Endothelial cell of umbilical vein (primary cell): ENCODE data around the gene ZNF567.

Source experiments
- POLR2A ChIP-seq: IDR thresholded peaks from 2 replicates; pipeline ENCODE4 v1.6.1; 2012; ENCODE audit warnings: low read depth, mild to moderate bottlenecking, control low read depth, low read length
- TF ChIP-seq, protein P1 (sequence below), 2 donors: IDR thresholded peaks; 1 replicate in 1 of 2; 2 replicates in 1 of 2; pipeline ENCODE4 v1.5.1; 2011; ENCODE audit warnings: low read length in 2 of 2, mild to moderate bottlenecking in 2 of 2, moderate library complexity in 2 of 2, control low read depth in 1 of 2, inconsistent platforms in 1 of 2, low read depth in 1 of 2; ENCODE audit not compliant: insufficient read depth in 1 of 2; ENCODE audit errors: extremely low read depth in 1 of 2

DNA sequence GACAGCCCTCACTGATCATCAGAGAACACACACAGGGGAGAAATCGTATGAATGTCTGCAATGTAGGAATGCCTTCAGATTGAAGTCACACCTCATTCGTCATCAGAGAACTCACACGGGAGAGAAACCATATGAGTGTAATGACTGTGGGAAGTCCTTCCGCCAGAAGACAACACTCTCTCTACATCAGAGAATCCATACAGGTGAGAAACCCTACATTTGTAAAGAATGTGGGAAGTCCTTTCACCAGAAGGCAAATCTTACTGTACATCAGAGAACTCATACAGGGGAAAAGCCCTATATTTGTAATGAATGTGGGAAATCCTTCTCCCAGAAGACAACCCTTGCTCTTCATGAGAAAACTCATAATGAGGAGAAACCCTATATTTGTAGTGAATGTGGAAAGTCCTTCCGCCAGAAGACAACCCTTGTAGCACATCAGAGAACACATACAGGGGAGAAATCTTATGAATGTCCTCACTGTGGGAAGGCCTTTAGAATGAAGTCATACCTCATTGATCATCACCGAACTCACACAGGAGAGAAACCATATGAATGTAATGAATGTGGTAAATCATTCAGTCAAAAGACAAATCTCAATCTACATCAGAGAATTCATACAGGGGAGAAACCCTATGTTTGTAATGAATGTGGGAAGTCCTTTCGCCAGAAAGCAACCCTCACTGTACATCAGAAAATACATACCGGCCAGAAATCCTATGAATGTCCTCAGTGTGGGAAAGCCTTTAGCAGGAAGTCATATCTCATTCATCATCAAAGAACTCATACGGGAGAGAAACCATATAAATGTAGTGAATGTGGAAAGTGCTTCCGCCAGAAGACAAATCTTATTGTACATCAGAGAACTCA is 32.5 kb downstream of the ZNF567 start:
- no peak for TF ChIP-seq POLR2A
- TF ChIP-seq, protein P1, sequence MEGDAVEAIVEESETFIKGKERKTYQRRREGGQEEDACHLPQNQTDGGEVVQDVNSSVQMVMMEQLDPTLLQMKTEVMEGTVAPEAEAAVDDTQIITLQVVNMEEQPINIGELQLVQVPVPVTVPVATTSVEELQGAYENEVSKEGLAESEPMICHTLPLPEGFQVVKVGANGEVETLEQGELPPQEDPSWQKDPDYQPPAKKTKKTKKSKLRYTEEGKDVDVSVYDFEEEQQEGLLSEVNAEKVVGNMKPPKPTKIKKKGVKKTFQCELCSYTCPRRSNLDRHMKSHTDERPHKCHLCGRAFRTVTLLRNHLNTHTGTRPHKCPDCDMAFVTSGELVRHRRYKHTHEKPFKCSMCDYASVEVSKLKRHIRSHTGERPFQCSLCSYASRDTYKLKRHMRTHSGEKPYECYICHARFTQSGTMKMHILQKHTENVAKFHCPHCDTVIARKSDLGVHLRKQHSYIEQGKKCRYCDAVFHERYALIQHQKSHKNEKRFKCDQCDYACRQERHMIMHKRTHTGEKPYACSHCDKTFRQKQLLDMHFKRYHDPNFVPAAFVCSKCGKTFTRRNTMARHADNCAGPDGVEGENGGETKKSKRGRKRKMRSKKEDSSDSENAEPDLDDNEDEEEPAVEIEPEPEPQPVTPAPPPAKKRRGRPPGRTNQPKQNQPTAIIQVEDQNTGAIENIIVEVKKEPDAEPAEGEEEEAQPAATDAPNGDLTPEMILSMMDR (IDR thresholded peaks at IDR 0.05; ENCODE audit: extremely low read depth in 1 of 2, insufficient read depth in 1 of 2, low read depth in 1 of 2, low read length in 2 of 2) = no peak
